ENCODE data around the gene CCNB1IP1.

CCNB1IP1 gene

GRCh38 chr14:20350282-20350681 is 17.2 kb upstream of the CCNB1IP1 start:
- ChIA-PET CTCF (no interaction called here), POLR2A (interaction anchor here (1.1 kb wide), 1 partner anchor 63 kb away, joined by 3 read pairs; the partner anchor contains the start of gene TEP1)
- TF ChIP-seq FOXM1 (IDR thresholded peaks at IDR 0.05; ENCODE audit: borderline replicate concordance) = no peak
- TF ChIP-seq FOXK2 (IDR thresholded peaks at IDR 0.05) = no peak
- TF ChIP-seq, protein P1, sequence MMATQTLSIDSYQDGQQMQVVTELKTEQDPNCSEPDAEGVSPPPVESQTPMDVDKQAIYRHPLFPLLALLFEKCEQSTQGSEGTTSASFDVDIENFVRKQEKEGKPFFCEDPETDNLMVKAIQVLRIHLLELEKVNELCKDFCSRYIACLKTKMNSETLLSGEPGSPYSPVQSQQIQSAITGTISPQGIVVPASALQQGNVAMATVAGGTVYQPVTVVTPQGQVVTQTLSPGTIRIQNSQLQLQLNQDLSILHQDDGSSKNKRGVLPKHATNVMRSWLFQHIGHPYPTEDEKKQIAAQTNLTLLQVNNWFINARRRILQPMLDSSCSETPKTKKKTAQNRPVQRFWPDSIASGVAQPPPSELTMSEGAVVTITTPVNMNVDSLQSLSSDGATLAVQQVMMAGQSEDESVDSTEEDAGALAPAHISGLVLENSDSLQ (IDR thresholded peaks at IDR 0.05) = no peak
- no peak for TF ChIP-seq L3MBTL2 (conservative IDR thresholded peaks at IDR 0.05)
- TF ChIP-seq NFRKB (IDR thresholded peaks at IDR 0.05) = no peak
- TF ChIP-seq HDGF (IDR thresholded peaks at IDR 0.05; ENCODE audit: borderline replicate concordance) = no peak
- TF ChIP-seq TARDBP (IDR thresholded peaks at IDR 0.05) = no peak
- no peak for TF ChIP-seq ZNF384 (IDR thresholded peaks at IDR 0.05)
- TF ChIP-seq SUZ12 (IDR thresholded peaks at IDR 0.05) = no peak
- TF ChIP-seq SP1 (IDR thresholded peaks at IDR 0.05) = no peak
- no peak for TF ChIP-seq BHLHE40 (IDR thresholded peaks at IDR 0.05; ENCODE audit: borderline replicate concordance)
- no peak for TF ChIP-seq LEF1 (IDR thresholded peaks at IDR 0.05; ENCODE audit: borderline replicate concordance)
- no peak for TF ChIP-seq FOXA1 (IDR thresholded peaks at IDR 0.05)
- TF ChIP-seq CTBP1 (IDR thresholded peaks at IDR 0.05; ENCODE audit: borderline replicate concordance) = no peak
- DNase-seq (ENCODE audit: extremely low spot score) = no peak

DNA sequence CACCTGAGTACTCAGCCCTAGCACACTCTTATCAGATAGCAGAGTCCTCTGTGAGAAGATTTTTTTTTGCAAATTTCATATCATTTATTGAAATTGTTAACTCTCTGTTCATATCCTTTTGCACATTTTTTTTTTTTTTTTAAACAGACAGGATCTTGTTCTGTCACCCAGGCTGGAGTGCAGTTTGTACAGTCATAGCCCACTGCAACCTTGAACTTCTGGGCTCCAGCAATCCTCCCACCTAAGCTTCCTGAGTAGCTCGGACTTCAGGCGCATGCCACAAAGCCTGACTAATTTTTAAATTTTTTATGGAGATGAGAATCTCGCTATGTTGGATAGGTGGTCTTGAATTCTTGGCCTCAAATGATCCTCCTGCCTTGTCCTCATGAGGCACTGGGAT is 14.7 kb upstream of the CCNB1IP1 start:
- POLR2A ChIA-PET = no interaction called here
- CTCF ChIA-PET = no interaction called here
- no peak for DNase-seq (ENCODE audit: extremely low spot score)
- TF ChIP-seq NFRKB (IDR thresholded peaks at IDR 0.05) (no peak), ARNT (IDR thresholded peaks at IDR 0.05) (no peak), CTBP1 (IDR thresholded peaks at IDR 0.05; ENCODE audit: borderline replicate concordance) (no peak), FOXA1 (IDR thresholded peaks at IDR 0.05) (no peak), ZNF384 (IDR thresholded peaks at IDR 0.05) (no peak), BHLHE40 (IDR thresholded peaks at IDR 0.05; ENCODE audit: borderline replicate concordance) (no peak), FOXM1 (IDR thresholded peaks at IDR 0.05; ENCODE audit: borderline replicate concordance) (no peak), SUZ12 (IDR thresholded peaks at IDR 0.05) (no peak), HDGF (IDR thresholded peaks at IDR 0.05; ENCODE audit: borderline replicate concordance) (no peak), TARDBP (IDR thresholded peaks at IDR 0.05) (no peak), SP1 (IDR thresholded peaks at IDR 0.05) (no peak), FOXK2 (IDR thresholded peaks at IDR 0.05) (no peak), LEF1 (IDR thresholded peaks at IDR 0.05; ENCODE audit: borderline replicate concordance) (no peak), ELF4 (IDR thresholded peaks at IDR 0.05) (no peak), L3MBTL2 (conservative IDR thresholded peaks at IDR 0.05) (no peak)
- TF ChIP-seq, protein P1 (IDR thresholded peaks at IDR 0.05) = no peak

DNA sequence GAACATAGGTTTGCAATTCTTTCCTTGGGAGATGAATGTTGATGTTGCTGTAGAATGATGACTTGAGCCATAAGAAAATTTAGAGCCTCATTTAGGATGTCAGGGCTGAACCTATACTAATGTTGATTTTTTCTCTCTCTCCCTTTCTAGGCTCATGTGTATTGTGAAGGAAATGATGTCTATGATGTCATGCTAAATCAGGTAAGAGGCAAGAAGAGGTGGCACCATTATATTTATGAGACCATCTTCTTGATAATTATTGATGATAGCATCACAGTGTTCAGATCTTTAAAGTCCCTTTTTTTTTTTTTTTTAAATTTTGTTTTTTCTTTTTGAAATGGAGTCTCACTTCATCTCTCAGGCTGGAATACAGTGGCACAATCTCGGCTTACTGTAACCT is 13.6 kb upstream of the CCNB1IP1 start:
- TF ChIP-seq LEF1 (IDR thresholded peaks at IDR 0.05; ENCODE audit: borderline replicate concordance) (no peak), ZNF384 (IDR thresholded peaks at IDR 0.05) (no peak), FOXA1 (IDR thresholded peaks at IDR 0.05) (no peak), L3MBTL2 (conservative IDR thresholded peaks at IDR 0.05) (no peak), CTBP1 (IDR thresholded peaks at IDR 0.05; ENCODE audit: borderline replicate concordance) (no peak), SUZ12 (IDR thresholded peaks at IDR 0.05) (no peak), TARDBP (IDR thresholded peaks at IDR 0.05) (no peak)
- TF ChIP-seq, protein P1 (IDR thresholded peaks at IDR 0.05) = no peak
- CTCF ChIA-PET = no interaction called here
- POLR2A ChIA-PET = no interaction called here
- DNase-seq (ENCODE audit: extremely low spot score) = no peak

DNA sequence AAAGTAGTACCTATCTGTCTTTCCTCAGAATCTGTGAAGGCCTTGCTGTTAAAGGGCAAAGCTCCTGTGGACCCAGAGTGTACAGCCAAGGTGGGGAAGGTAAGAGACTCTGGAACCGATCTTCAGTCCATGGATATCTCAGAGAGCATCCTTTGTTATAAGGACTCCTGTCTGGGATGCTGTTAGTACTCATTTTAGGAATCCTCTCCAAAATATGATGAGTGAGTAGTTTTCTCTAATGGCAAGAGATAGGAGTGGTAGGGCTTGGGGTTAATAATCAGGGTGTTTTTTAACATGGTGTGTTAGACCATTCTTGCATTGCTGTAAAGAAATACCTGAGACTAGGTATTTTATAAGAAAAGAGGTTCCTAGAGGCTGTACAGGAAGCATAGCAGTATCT is 12.3 kb upstream of the CCNB1IP1 start:
- ChIA-PET CTCF (no interaction called here), POLR2A (no interaction called here)
- TF ChIP-seq TARDBP (IDR thresholded peaks at IDR 0.05) = no peak
- TF ChIP-seq SP1 (IDR thresholded peaks at IDR 0.05) = no peak
- no peak for TF ChIP-seq L3MBTL2 (conservative IDR thresholded peaks at IDR 0.05)
- no peak for TF ChIP-seq SUZ12 (IDR thresholded peaks at IDR 0.05)
- TF ChIP-seq LEF1 (IDR thresholded peaks at IDR 0.05; ENCODE audit: borderline replicate concordance) = no peak
- no peak for TF ChIP-seq FOXK2 (IDR thresholded peaks at IDR 0.05)
- TF ChIP-seq BHLHE40 (IDR thresholded peaks at IDR 0.05; ENCODE audit: borderline replicate concordance) = no peak
- TF ChIP-seq ARNT (IDR thresholded peaks at IDR 0.05) = no peak
- no peak for TF ChIP-seq FOXM1 (IDR thresholded peaks at IDR 0.05; ENCODE audit: borderline replicate concordance)
- TF ChIP-seq HDGF (IDR thresholded peaks at IDR 0.05; ENCODE audit: borderline replicate concordance) = no peak
- TF ChIP-seq NFRKB (IDR thresholded peaks at IDR 0.05) = no peak
- no peak for TF ChIP-seq ELF4 (IDR thresholded peaks at IDR 0.05)
- TF ChIP-seq FOXA1 (IDR thresholded peaks at IDR 0.05) = no peak
- no peak for TF ChIP-seq ZNF384 (IDR thresholded peaks at IDR 0.05)
- TF ChIP-seq CTBP1 (IDR thresholded peaks at IDR 0.05; ENCODE audit: borderline replicate concordance) = no peak
- TF ChIP-seq, protein P1 (IDR thresholded peaks at IDR 0.05) = no peak
- DNase-seq (ENCODE audit: extremely low spot score) = no peak

GRCh38 chr14:20343862-20344220 is 10.8 kb upstream of the CCNB1IP1 start:
- CTCF ChIA-PET = interaction anchor here (0.6 to 1.7 kb wide), 3 partner anchors 17 to 449 kb away, joined by 3 to 4 read pairs (median 3); partner anchors contain the start of gene TEP1
- POLR2A ChIA-PET = interaction anchor here (0.7 to 4.6 kb wide), 21 partner anchors 8 to 631 kb away, joined by 3 to 162 read pairs (median 7); partner anchors contain the start of genes APEX1, CCNB1IP1, OSGEP and PIP4P1
- TF ChIP-seq ELF4 (IDR thresholded peaks at IDR 0.05) (no peak), SUZ12 (IDR thresholded peaks at IDR 0.05) (no peak), ARNT (IDR thresholded peaks at IDR 0.05) (no peak), FOXM1 (IDR thresholded peaks at IDR 0.05; ENCODE audit: borderline replicate concordance) (no peak), FOXK2 (IDR thresholded peaks at IDR 0.05) (no peak)
- TF ChIP-seq, protein P1 (IDR thresholded peaks at IDR 0.05) = no peak
- DNase-seq (ENCODE audit: extremely low spot score) = no peak

Data from HEK293T (cell line).